H9 (cell line): Measurements from ENCODE around the gene ATP6V1G3. TPM values are rescaled to one million over a fixed set of nuclear protein-coding genes. Genes with fewer than 3 reads are reported as not detected.
A peak's percentile ranks its signal among the peaks of the same experiment; 100 is the strongest.

ENCODE experiments used
- DNase-seq: peaks from one replicate; pipeline ENCODE4 v3.0.0-alpha.2; 2017
- H2AFZ ChIP-seq: one replicate; pipeline ENCODE4 v1.6.1; 2013; ENCODE audit warnings: mild to moderate bottlenecking, low read length, control low read depth, moderate library complexity
- H2AK5ac ChIP-seq: 2 replicates; pipeline ENCODE4 v1.6.1; 2013; ENCODE audit warnings: low read length, control low read depth, mixed read lengths; ENCODE audit not compliant: insufficient read length
- H2BK120ac ChIP-seq: one replicate; pipeline ENCODE4 v1.6.1; 2013; ENCODE audit warnings: low read depth, mild to moderate bottlenecking, low read length, control low read depth, inconsistent platforms; ENCODE audit not compliant: poor library complexity, severe bottlenecking
- H2BK12ac ChIP-seq: 2 replicates; pipeline ENCODE4 v1.6.1; 2013; ENCODE audit warnings: low read length, control low read depth, mixed read lengths, low read depth; ENCODE audit not compliant: insufficient read length
- H2BK15ac ChIP-seq: 2 replicates; pipeline ENCODE4 v1.6.1; 2013; ENCODE audit warnings: low read depth, low read length, control low read depth
- H2BK20ac ChIP-seq: one replicate; pipeline ENCODE4 v1.6.1; 2013; ENCODE audit warnings: low read depth, mild to moderate bottlenecking, low read length, control low read depth, inconsistent platforms; ENCODE audit not compliant: poor library complexity, severe bottlenecking
- H2BK5ac ChIP-seq: 2 replicates; pipeline ENCODE4 v1.6.1; 2013; ENCODE audit warnings: low read length, control low read depth, mixed read lengths; ENCODE audit not compliant: insufficient read length
- H3K14ac ChIP-seq: 2 replicates; pipeline ENCODE4 v1.6.1; 2013; ENCODE audit warnings: low read length, control low read depth; ENCODE audit not compliant: insufficient read depth
- H3K18ac ChIP-seq: 2 replicates; pipeline ENCODE4 v1.6.1; 2013; ENCODE audit warnings: low read depth, mild to moderate bottlenecking, mixed read lengths, low read length, control low read depth; ENCODE audit not compliant: insufficient read length
- H3K23ac ChIP-seq: 2 replicates; pipeline ENCODE4 v1.6.1; 2013; ENCODE audit warnings: low read length, control low read depth, mixed read lengths, low read depth; ENCODE audit not compliant: insufficient read length
- H3K23me2 ChIP-seq: 2 replicates; pipeline ENCODE4 v1.6.1; 2013; ENCODE audit warnings: low read depth, mild to moderate bottlenecking, mixed read lengths, low read length, control low read depth; ENCODE audit not compliant: insufficient read length, poor library complexity, severe bottlenecking
- H3K27ac ChIP-seq: 2 replicates; pipeline ENCODE4 v1.5.1; 2013; ENCODE audit warnings: low read length, control low read depth, mixed read lengths, low read depth; ENCODE audit not compliant: insufficient read length
- H3K27me3 ChIP-seq: 2 replicates; pipeline ENCODE4 v1.6.1; 2013; ENCODE audit warnings: low read length, control low read depth, inconsistent platforms; ENCODE audit not compliant: insufficient read depth
- H3K4ac ChIP-seq: 2 replicates; pipeline ENCODE4 v1.6.1; 2013; ENCODE audit warnings: low read depth, mild to moderate bottlenecking, control low read depth, inconsistent platforms, low read length, moderate library complexity
- H3K4me1 ChIP-seq: 2 replicates; pipeline ENCODE4 v1.6.1; 2013; ENCODE audit warnings: low read length, control low read depth, inconsistent platforms; ENCODE audit not compliant: insufficient read depth
- H3K4me2 ChIP-seq: 2 replicates; pipeline ENCODE4 v1.6.1; 2013; ENCODE audit warnings: low read length, control low read depth, mixed read lengths; ENCODE audit not compliant: insufficient read length, insufficient read depth
- H3K56ac ChIP-seq: 2 replicates; pipeline ENCODE4 v1.6.1; 2013; ENCODE audit warnings: low read depth, mild to moderate bottlenecking, mixed read lengths, low read length, control low read depth; ENCODE audit not compliant: insufficient read length
- H3K79me1 ChIP-seq: 2 replicates; pipeline ENCODE4 v1.6.1; 2013; ENCODE audit warnings: low read depth, mild to moderate bottlenecking, moderate library complexity, low read length, control low read depth, inconsistent platforms; ENCODE audit not compliant: insufficient read depth, poor library complexity, severe bottlenecking
- H3K79me2 ChIP-seq: 2 replicates; pipeline ENCODE4 v1.6.1; 2013; ENCODE audit warnings: low read length, control low read depth, inconsistent platforms; ENCODE audit not compliant: insufficient read depth
- H3K9ac ChIP-seq: 2 replicates; pipeline ENCODE4 v1.6.1; 2013; ENCODE audit warnings: low read length, control low read depth, mixed read lengths; ENCODE audit not compliant: insufficient read length; ENCODE audit errors: extremely low read depth
- H3K9me3 ChIP-seq: one replicate; pipeline ENCODE4 v1.6.1; 2013; ENCODE audit warnings: low read depth, low read length, inconsistent platforms; ENCODE audit not compliant: control insufficient read depth
- H3T11ph ChIP-seq: one replicate; pipeline ENCODE4 v1.6.1; 2013; ENCODE audit warnings: mild to moderate bottlenecking, low read length, control low read depth, inconsistent platforms
- H4K20me1 ChIP-seq: one replicate; pipeline ENCODE4 v1.6.1; 2013; ENCODE audit not compliant: control insufficient read depth, insufficient read length, insufficient read depth
- H4K5ac ChIP-seq: 2 replicates; pipeline ENCODE4 v1.6.1; 2013; ENCODE audit warnings: low read depth, mild to moderate bottlenecking, mixed read lengths, low read length, control low read depth; ENCODE audit not compliant: insufficient read length
- H4K8ac ChIP-seq: replicated peaks from 2 replicates; pipeline ENCODE4 v1.6.1; 2013; ENCODE audit warnings: low read length, control low read depth, mixed read lengths, low read depth; ENCODE audit not compliant: insufficient read length
- H4K91ac ChIP-seq: 2 replicates; pipeline ENCODE4 v1.6.1; 2013; ENCODE audit warnings: low read depth, mild to moderate bottlenecking, moderate library complexity, mixed read lengths, low read length, control low read depth; ENCODE audit not compliant: insufficient read length
- H3K27ac Mint-ChIP-seq, 3 experiments: 2 replicates in 2 of 3; 3 replicates in 1 of 3; pipeline ENCODE4 v1.8.0; 2020 to 2021; ENCODE audit warnings: mixed read lengths in 3 of 3, mild to moderate bottlenecking in 1 of 3, moderate library complexity in 1 of 3
- H3K27me3 Mint-ChIP-seq: 2 replicates; pipeline ENCODE4 v1.8.0; 2021; ENCODE audit warnings: low read depth, mild to moderate bottlenecking, moderate library complexity, mixed read lengths
- H3K36me3 Mint-ChIP-seq, 3 experiments: 2 replicates in 2 of 3; 3 replicates in 1 of 3; pipeline ENCODE4 v1.8.0; 2020 to 2021; ENCODE audit warnings: low read depth in 3 of 3, mixed read lengths in 3 of 3; ENCODE audit not compliant: insufficient read depth in 1 of 3
- H3K4me1 Mint-ChIP-seq, 2 experiments: 2 replicates each; pipeline ENCODE4 v1.8.0; 2020; ENCODE audit warnings: mixed read lengths in 2 of 2
- H3K4me3 Mint-ChIP-seq, 2 experiments: 2 replicates in 1 of 2; 3 replicates in 1 of 2; pipeline ENCODE4 v1.8.0; 2020 to 2021; ENCODE audit warnings: mild to moderate bottlenecking in 2 of 2, mixed read lengths in 2 of 2, moderate library complexity in 1 of 2
- H3K9me3 Mint-ChIP-seq, 2 experiments: 2 replicates in 1 of 2; 3 replicates in 1 of 2; pipeline ENCODE4 v1.8.0; 2020; ENCODE audit warnings: mild to moderate bottlenecking in 2 of 2, mixed read lengths in 2 of 2, moderate library complexity in 1 of 2
- total RNA-seq: library from RNA; stranded (reverse); gene quantifications from 2 replicates; pipeline ENCODE4 v1.2.1, GENCODE V29; 2021
- TF ChIP-seq, protein P1 (sequence below): fragments of 200-600 bp; sonication (generic); conservative IDR thresholded peaks from 3 replicates; pipeline ENCODE4 v1.8.0; 2021; ENCODE audit warnings: antibody characterized with exemption, mild to moderate bottlenecking

ATP6V1G3 gene
- total RNA-seq, 1 experiment from 2014 or later: not detected

- Histone ChIP-seq H3K14ac (no peak overlapping the region), H3K9me3 (no peaks in the 10 kb centered on the region), H2BK12ac (no peak overlapping the region), H3K27ac (no peak overlapping the region), H3K79me1 (no peaks in the 10 kb centered on the region), H4K91ac (no peak overlapping the region), H3K23me2 (no peaks in the 10 kb centered on the region), H2BK15ac (no peak overlapping the region), H3K23ac (no peak overlapping the region), H2BK5ac (no peak overlapping the region), H3K9ac (no peak overlapping the region), H3K56ac (no peak overlapping the region), H2BK120ac (no peak overlapping the region), H4K20me1 (no peaks in the 10 kb centered on the region), H3K4me2 (no peak overlapping the region), H3K4me1 (no peaks in the 10 kb centered on the region; the same call in 1 of the 2 replicates), H3K79me2 (no peaks in the 10 kb centered on the region), H3K4ac (no peak overlapping the region), H2AFZ (no peak overlapping the region), H4K5ac (no peak overlapping the region), H3T11ph (no peak overlapping the region), H3K27me3 (no peaks in the 10 kb centered on the region), H2AK5ac (no peak overlapping the region), H3K18ac (no peak overlapping the region), H4K8ac (no peak overlapping the region), H2BK20ac (no peak overlapping the region)
- Mint-ChIP-seq H3K36me3 (no peaks in the 10 kb centered on the region; a peak in 1 of 7 replicates), H3K27me3 (no peaks in the 10 kb centered on the region), H3K27ac (peak overlapping the region in 2 of 3 experiments; percentile 65 to 87; a peak in 2 of 7 replicates), H3K9me3 (no peaks in the 10 kb centered on the region), H3K4me3 (no peak overlapping the region), H3K4me1 (peaks cover 9 to 16% of the 10 kb centered on the region in 2 experiments)
- no peak for DNase-seq
- TF ChIP-seq, protein P1, sequence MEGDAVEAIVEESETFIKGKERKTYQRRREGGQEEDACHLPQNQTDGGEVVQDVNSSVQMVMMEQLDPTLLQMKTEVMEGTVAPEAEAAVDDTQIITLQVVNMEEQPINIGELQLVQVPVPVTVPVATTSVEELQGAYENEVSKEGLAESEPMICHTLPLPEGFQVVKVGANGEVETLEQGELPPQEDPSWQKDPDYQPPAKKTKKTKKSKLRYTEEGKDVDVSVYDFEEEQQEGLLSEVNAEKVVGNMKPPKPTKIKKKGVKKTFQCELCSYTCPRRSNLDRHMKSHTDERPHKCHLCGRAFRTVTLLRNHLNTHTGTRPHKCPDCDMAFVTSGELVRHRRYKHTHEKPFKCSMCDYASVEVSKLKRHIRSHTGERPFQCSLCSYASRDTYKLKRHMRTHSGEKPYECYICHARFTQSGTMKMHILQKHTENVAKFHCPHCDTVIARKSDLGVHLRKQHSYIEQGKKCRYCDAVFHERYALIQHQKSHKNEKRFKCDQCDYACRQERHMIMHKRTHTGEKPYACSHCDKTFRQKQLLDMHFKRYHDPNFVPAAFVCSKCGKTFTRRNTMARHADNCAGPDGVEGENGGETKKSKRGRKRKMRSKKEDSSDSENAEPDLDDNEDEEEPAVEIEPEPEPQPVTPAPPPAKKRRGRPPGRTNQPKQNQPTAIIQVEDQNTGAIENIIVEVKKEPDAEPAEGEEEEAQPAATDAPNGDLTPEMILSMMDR: no peak
Measured at GRCh38 chr1:198535631-198536030, 4.8 kb downstream of the ATP6V1G3 start.
